ENCODE data around the gene STK32B. TPM values are rescaled to one million over a fixed set of nuclear protein-coding genes. Genes with fewer than 3 reads are reported as not detected.

STK32B gene
- total and polyA plus RNA-seq, 2 of the 8 experiments (the other 6 are each of a cell fraction or from before 2014, with no cell fraction given), result 2.3 to 2.5 TPM

- no peak for TF ChIP-seq CHD7 (IDR thresholded peaks at IDR 0.05; ENCODE audit: insufficient replicate concordance, low read length)
- no peak for TF ChIP-seq ATF3 (IDR thresholded peaks at IDR 0.05; ENCODE audit: insufficient read depth, low read depth, low read length)
- no peak for TF ChIP-seq BCL11A (IDR thresholded peaks at IDR 0.05; ENCODE audit: low read depth in 2 of 2, low read length in 2 of 2)
- no peak for TF ChIP-seq MAX (IDR thresholded peaks at IDR 0.05)
- TF ChIP-seq KDM1A (IDR thresholded peaks at IDR 0.05; ENCODE audit: borderline replicate concordance, low read length), result no peak
- TF ChIP-seq CTBP2 (IDR thresholded peaks at IDR 0.05; ENCODE audit: borderline replicate concordance, insufficient read depth, insufficient read length, low read length), result no peak
- no peak for TF ChIP-seq TAF1 (IDR thresholded peaks at IDR 0.05; ENCODE audit: low read depth, low read length)
- TF ChIP-seq POLR2A (IDR thresholded peaks at IDR 0.05; ENCODE audit: control extremely low read depth in 1 of 2, low read depth in 2 of 2, low read length in 2 of 2), result no peak
- no peak for TF ChIP-seq BRCA1 (IDR thresholded peaks at IDR 0.05; ENCODE audit: low read depth, low read length)
- TF ChIP-seq NRF1 (IDR thresholded peaks at IDR 0.05; ENCODE audit: low read depth, low read length), result no peak
Measured at GRCh38 chr4:5474756-5475155, 423.5 kb downstream of the STK32B start (continued).

Measured in H1 (cell line).